Smooth muscle cell (in vitro differentiated cells): Measurements from ENCODE around the gene CHST8. TPM values are rescaled to one million over a fixed set of nuclear protein-coding genes. Genes with fewer than 3 reads are reported as not detected.

Source experiments
- DNase-seq: peaks from one replicate; lab custom pipeline; 2025; ENCODE audit not compliant: unreplicated experiment; lab: John Stamatoyannopoulos, UW
- H2AFZ ChIP-seq: fragments of 200-600 bp; sonication (generic); 2 replicates; pipeline ENCODE4 v1.6.0; 2016; ENCODE audit warnings: antibody characterized with exemption, low read depth, mild to moderate bottlenecking
- H3F3A ChIP-seq: fragments of 200-600 bp; sonication (generic); 2 replicates; pipeline ENCODE4 v1.6.0; 2017; ENCODE audit warnings: antibody characterized with exemption, low read depth
- H3K27ac ChIP-seq: fragments of 200-600 bp; sonication (generic); 2 replicates; pipeline ENCODE4 v1.5.1; 2016; ENCODE audit warnings: low read depth, mild to moderate bottlenecking
- H3K27me3 ChIP-seq: fragments of 200-600 bp; sonication (generic); 2 replicates; pipeline ENCODE4 v1.6.1; 2016; ENCODE audit warnings: low read depth, mild to moderate bottlenecking
- H3K36me3 ChIP-seq: fragments of 200-600 bp; sonication (generic); 2 replicates; pipeline ENCODE4 v1.5.1; 2016; ENCODE audit warnings: low read depth
- H3K4me1 ChIP-seq: fragments of 200-600 bp; sonication (generic); 2 replicates; pipeline ENCODE4 v1.5.1; 2016; ENCODE audit warnings: low read depth
- H3K4me2 ChIP-seq: fragments of 200-600 bp; sonication (generic); 2 replicates; pipeline ENCODE4 v1.6.0; 2016; ENCODE audit warnings: mild to moderate bottlenecking
- H3K4me3 ChIP-seq: fragments of 200-600 bp; sonication (generic); 2 replicates; pipeline ENCODE4 v1.5.1; 2016; ENCODE audit warnings: mild to moderate bottlenecking
- H3K79me2 ChIP-seq: fragments of 200-600 bp; sonication (generic); 2 replicates; pipeline ENCODE4 v1.6.0; 2016; ENCODE audit warnings: low read depth, mild to moderate bottlenecking
- H3K9ac ChIP-seq: fragments of 200-600 bp; sonication (generic); 2 replicates; pipeline ENCODE4 v1.6.0; 2016; ENCODE audit warnings: low read depth
- H3K9me3 ChIP-seq: fragments of 200-600 bp; sonication (generic); replicated peaks from 2 replicates; pipeline ENCODE4 v1.5.1; 2016; ENCODE audit warnings: low read depth
- H4K20me1 ChIP-seq: fragments of 200-600 bp; sonication (generic); 2 replicates; pipeline ENCODE4 v1.6.0; 2016; ENCODE audit warnings: low read depth
- CTCF ChIP-seq: fragments of 200-600 bp; sonication (generic); IDR thresholded peaks from 2 replicates; pipeline ENCODE4 v1.5.1; 2017; ENCODE audit warnings: borderline replicate concordance, mild to moderate bottlenecking, antibody characterized with exemption; ENCODE audit not compliant: insufficient read depth, poor library complexity, severe bottlenecking
- WGBS: methylation state at CpG from one replicate; pipeline ENCODE4 v1.1.7; 2016; ENCODE audit warnings: low lambda C conversion rate; 5-methylcytosine and 5-hydroxymethylcytosine counted together
- polyA plus RNA-seq: library from polyadenylated mRNA; unstranded; fragments of >200 nt; fragmentation: Nextera tagmentation; extraction: Ambion mirVana; gene quantifications from 2 replicates; pipeline ENCODE4 v1.2.1, GENCODE V29; 2016
- total RNA-seq: library from RNA; depleted of rRNA; stranded (reverse); fragments of >200 nt; gene quantifications from 2 replicates; pipeline ENCODE4 v1.2.3, GENCODE V29; 2014

CHST8 gene
- total and polyA plus RNA-seq, 2 experiments from 2014 or later: not detected

- no peaks in the 10 kb centered on the region for H3K36me3 ChIP-seq
These were observed 9.3 kb downstream of the CHST8 start for GRCh38 chr19:33630880-33631608.

GRCh38 chr19:33631609-33631973, 9.8 kb downstream of the CHST8 start:
- WGBS: 71% methylated on average over 6 of the region's 6 CpGs
- H4K20me1 ChIP-seq: no peaks in the 10 kb centered on the region
- TF ChIP-seq CTCF: no peak

More at GRCh38 chr19:33630880-33631608, 9.3 kb downstream of the CHST8 start:
- Histone ChIP-seq H3K4me2 (no peak overlapping the region), H3K4me1 (no peaks in the 10 kb centered on the region), H3K9ac (no peak overlapping the region), H3K27ac (no peak overlapping the region), H3K9me3 (no peaks in the 10 kb centered on the region), H3K27me3 (peaks cover 6% of the 10 kb centered on the region), H3K4me3 (no peak overlapping the region), H4K20me1 (no peaks in the 10 kb centered on the region), H3K79me2 (no peaks in the 10 kb centered on the region), H2AFZ (no peak overlapping the region), H3F3A (no peaks in the 10 kb centered on the region)
- no peak for DNase-seq
- 80% methylated on average over 13 of the region's 13 CpGs for WGBS
- TF ChIP-seq CTCF: no peak

GRCh38 chr19:33634361-33635091, 12.8 kb downstream of the CHST8 start:
- Histone ChIP-seq H3K9me3 (no peaks in the 10 kb centered on the region), H3K27ac (no peak overlapping the region), H3K79me2 (no peaks in the 10 kb centered on the region), H4K20me1 (no peaks in the 10 kb centered on the region), H3K9ac (no peak overlapping the region), H3F3A (no peaks in the 10 kb centered on the region), H3K27me3 (peaks cover 19% of the 10 kb centered on the region), H3K4me3 (no peak overlapping the region), H2AFZ (no peak overlapping the region), H3K4me2 (no peak overlapping the region), H3K4me1 (no peaks in the 10 kb centered on the region), H3K36me3 (no peaks in the 10 kb centered on the region)
- TF ChIP-seq CTCF: no peak
- WGBS: 90% methylated on average over 14 of the region's 14 CpGs
- DNase-seq: no peak

More at GRCh38 chr19:33631609-33631973, 9.8 kb downstream of the CHST8 start:
- Histone ChIP-seq H3K9me3 (no peaks in the 10 kb centered on the region), H3K4me1 (no peaks in the 10 kb centered on the region), H3K4me3 (no peak overlapping the region), H3F3A (no peaks in the 10 kb centered on the region), H3K27me3 (peaks cover under 1% of the 10 kb centered on the region), H3K79me2 (no peaks in the 10 kb centered on the region), H3K36me3 (no peaks in the 10 kb centered on the region), H2AFZ (no peak overlapping the region), H3K4me2 (no peak overlapping the region), H3K9ac (no peak overlapping the region), H3K27ac (no peak overlapping the region)
- DNase-seq: no peak
